T follicular helper cell (primary cell): ENCODE data around the gene JUNB.
"Not testable (repeated sequence)": the region's sequence is repeated elsewhere in the genome, so short reads cannot be mapped to it uniquely, and the experiment has no call there.

Experiments used
- DNase-seq: peaks from one replicate; pipeline ENCODE4 v3.0.0-alpha.2; 2020; ENCODE audit warnings: low read depth

Gene JUNB

DNA sequence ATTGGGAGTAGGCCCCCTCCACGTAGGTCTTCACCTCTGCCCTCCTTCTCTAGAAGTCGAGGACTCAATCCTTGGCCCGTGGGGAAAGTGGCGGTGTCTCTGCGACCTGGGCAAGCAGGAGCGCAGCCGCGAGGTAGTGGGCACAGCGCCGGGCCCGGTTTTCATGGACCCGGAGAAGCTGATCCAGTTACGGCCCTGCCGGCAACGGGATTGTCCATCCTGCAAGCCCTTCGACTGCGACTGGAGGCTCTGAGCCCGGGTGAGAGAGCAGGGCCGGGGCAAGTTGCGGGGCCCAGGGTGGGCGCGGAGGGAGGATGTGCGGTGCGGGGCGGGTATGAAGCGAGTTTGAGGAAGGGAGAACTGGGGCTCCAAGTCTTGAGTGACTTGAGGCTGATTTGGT, 12.8 kb downstream of the JUNB start:
- DNase-seq = no peak

GRCh38 chr19:12806242-12807081, 15.2 kb downstream of the JUNB start, which contains the start of gene RNASEH2A:
TSS of gene RNASEH2A (plus strand) at chr19:12806584. CDS start at chr19:12806674, 90 bp downstream.
- peak; percentile 80 for DNase-seq

GRCh38 chr19:12815088-12815487, 23.8 kb downstream of the JUNB start:
- DNase-seq = no peak

DNA sequence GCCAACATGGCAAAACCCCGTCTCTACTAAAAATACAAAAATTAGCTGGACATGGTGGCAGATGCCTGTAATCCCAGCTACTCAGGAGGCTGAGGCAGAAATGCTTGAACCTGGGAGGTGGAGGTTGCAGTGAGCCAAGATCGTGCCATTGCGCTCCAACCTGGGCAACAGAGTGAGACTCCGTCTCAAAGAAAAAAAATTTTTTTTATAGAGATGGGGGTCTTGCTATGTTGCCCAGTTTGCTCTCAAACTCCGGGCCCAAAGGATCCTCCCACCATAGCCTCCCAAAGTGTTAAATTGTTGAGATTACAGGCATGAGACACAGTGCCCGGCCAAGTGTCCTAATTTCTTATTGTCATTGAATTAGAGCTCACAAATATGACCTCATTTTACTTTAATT, 25.9 kb downstream of the JUNB start:
- DNase-seq = not testable (repeated sequence)

DNA sequence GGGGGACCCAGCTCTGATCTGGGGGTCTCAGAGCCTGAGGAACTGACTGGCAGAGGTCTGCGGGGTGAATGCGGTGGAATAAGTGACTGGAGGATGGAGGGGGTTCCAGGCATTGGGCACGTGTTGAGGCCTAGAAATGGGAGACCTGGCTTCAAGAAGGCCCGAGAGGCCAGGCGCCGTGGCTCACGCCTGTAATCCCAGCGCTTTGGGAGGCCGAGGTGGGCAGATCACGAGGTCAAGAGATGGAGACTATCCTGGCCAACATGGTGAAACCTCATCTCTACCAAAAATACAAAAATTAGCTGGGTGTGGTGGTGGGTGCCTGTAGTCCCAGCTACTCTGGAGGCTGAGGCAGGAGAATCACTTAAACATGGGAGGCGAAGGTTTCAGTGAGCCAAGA, 26.5 kb downstream of the JUNB start:
- DNase-seq = not testable (repeated sequence)

GRCh38 chr19:12821761-12822160, 30.5 kb downstream of the JUNB start:
- no peak for DNase-seq

GRCh38 chr19:12825254-12826131, 34.2 kb downstream of the JUNB start:
- no peak for DNase-seq

DNA sequence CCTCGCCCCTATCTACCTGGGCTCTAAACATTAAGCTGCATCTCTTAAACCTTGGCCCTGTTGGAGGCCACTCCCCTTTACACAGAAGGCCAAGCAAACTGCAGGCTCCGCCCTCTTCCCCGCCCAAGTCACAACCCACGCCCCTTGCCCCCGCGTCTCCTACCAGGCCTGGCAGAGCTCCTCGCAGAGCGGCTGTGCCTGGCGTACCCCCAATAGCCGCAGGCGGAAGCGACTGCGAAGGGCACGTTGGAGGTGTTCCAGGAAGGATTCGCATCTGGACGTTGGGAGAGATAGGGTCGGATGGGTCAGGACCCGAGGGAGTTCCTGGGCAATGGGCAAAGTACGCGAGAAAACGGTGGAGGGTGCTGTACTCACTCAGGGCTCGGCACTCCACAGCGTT, 37.2 kb downstream of the JUNB start:
- DNase-seq = no peak

GRCh38 chr19:12833418-12833737, 42.1 kb downstream of the JUNB start:
- no peak for DNase-seq

DNA sequence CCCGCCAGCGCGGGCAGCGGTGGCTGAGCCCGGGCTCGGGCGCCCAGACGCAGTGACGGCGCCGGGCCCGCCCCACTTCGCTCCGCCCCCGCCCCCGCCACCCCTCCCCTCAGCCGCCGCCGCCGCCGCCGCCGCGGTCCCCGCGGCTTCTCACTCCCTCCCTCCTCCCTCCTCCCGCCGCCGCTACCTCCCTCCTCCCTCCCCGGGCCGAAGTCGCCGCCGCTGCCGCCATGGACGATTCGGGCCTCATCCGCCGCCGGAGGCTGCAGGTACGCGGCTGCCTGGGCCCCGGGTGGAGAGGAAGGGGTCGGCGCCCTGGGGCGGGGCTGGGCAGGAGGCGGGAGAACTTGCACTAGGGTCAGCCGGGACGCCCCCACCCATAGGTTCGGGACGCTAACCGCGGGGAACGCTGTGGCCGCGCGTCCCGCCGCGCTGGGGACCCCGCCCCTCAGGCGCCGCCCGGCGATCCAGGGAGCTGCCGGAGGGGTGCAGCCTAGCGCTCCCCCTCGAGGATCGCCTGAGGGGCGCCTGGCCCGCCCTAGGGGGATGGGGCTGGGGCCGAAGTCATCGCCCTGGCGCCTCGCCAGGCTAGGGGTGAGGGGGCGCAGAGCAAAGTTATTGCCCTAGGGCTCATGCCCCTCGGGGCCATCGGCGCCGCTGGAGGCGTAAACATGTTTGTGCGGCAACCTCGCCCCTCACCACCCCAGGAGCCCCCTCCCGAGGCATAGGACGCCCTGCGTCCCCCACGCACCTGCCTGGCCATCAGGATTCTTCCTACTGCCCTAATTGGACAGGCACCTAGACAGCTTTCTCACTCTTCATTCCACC, 42.7 kb downstream of the JUNB start:
- no peak for DNase-seq

GRCh38 chr19:12834566-12834943, 43.3 kb downstream of the JUNB start, which contains the start of gene RTBDN:
TSS of gene RTBDN (minus strand) at chr19:12834579. CDS start at chr19:12829979, 4,600 bp downstream.
- DNase-seq = no peak

- no peak for DNase-seq
Observed at GRCh38 chr19:12834976-12835757, 43.9 kb downstream of the JUNB start.

DNA sequence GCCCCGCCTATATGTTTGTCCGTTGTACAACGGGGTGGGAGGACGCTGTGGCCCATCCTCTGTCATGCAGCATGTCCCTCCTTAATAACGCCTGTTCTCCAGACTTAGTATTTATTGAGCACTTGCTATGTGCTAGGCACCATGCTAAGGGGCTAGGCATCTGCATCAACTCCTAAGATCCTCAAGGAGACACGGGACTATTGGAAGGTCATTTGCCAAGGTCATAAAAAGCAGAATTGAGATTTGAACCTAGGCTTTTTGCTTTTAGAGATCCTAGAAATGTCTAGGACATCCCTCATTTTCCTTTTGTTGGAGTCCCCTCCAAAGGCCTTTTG, 45.2 kb downstream of the JUNB start:
- no peak for DNase-seq

DNA sequence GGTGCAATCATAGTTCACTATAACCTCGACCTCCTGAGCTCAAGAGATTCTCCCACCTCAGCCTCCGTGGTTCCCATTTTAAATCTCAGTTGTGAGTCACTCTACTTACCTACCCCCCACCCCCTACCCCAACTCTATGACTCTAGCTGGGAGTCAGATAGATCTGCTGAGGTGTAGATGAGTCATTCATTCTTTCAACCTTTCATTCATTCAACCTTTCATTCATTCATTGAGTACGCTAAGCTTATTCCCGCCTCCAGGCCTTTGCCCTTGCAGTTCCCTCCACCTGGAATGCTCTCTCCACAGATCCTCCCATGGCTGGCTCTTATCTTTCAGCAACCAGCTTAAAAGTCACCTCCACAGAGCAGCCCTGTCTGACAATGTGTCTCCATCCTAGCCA, 45.9 kb downstream of the JUNB start:
- DNase-seq = no peak

GRCh38 chr19:12838182-12838885, 47.0 kb downstream of the JUNB start, which contains the start of gene MAST1:
TSS of gene MAST1 (plus strand) at chr19:12838515. CDS start at chr19:12838573, 58 bp downstream.
- peak; percentile 31 for DNase-seq

DNA sequence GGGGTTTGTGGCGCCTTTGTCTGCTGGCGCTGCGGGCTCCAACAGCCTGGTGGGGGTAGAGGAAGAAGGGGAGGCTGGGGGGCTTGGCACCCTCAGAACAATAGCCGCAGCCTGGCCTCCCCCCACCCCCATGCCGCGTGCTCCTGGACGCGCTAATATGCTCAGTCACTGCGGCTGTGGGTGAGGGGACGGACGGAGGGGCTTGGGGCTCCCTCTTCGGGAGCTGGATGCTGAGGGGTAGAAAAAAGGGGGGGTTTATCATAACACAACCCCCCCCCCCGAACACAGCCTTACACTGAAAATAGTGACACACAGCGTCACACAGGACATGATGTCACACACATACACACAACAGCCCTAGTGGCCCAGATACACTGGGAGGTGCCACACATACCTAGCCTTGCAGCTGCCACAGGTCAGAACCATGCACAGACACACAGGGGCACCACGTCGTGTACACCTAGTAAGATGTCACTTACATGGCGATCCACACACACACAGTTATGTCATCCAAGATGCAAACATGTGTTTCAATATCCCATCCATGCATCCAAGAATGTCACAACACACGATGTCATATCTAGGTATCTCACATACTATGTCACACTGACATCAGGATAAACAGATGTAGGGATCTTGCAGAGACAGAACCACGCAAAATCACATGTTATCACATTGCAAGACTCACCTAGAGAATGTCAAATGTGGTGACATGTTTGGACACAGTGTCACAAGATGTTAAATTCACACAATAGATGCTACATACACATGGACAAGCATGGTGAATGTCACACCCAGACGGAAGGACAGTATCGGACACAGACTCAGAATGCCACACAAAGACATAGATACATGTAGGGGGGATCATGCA, 47.8 kb downstream of the JUNB start:
- DNase-seq = no peak

DNA sequence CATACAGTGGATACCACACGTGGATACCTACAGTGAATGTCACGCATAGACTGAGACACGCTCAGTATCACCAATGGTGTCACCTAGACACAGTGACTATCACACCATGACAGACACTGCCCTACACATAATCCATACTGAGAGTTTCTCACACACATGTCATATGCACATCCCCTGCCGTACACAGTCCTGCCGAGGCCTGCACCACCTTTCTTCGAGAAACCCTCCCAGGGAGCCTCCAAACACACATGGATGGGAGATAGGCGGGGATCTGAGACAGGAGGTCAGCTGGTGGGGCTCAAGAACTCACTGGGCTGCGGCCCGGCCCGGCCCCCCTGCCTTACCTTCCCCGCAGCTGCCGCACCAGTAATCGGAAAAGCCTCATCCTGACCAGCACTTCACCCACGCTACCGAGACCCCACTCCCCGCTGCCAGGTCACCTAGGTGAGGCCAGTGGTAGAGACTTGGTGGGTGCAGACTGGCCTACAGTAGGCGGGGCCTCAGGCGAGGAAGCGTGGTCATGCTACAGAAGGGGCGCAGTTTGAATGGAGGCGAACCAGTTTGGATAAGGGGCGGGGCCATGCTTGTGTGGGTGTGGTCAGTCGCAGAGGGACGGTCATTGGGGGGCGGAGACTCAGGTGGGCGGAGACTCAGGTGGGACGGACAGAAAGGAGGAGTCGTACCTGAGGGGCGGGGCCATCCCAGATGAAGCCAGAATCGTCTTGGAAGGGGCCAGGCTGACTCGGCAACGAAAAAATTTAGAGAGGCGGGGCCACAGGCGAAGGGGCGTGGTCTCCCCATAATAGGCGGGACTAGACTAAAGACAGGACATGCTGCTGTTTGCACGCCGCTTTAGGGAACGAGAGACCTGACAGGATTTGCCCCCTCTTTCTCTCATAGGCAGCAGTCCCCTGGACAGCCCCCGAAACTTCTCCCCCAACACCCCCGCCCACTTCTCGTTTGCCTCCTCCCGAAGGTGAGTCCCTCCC, 49.1 kb downstream of the JUNB start:
- no peak for DNase-seq

DNA sequence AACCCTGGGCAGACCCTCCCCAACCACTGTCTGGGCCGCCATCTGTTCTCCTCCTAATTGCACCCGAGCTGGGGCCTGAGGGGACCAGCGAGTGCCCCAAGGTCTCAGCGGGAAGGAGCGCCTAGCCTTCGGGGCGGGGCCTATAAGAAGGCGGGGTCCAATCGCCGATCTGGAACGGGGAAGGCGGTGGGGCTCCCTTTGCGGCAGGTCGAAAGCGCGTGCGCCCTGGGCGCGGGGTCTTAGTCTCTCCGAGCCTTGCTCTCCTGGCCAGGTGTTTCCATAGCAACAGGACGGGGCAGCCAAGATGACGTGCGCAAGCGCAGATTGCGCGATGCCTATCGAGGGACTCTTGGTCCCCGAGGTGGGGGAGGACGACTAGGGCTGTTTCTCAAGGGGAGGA, 49.8 kb downstream of the JUNB start:
- DNase-seq = no peak
